ENCODE results near the gene AQP7.

DNA sequence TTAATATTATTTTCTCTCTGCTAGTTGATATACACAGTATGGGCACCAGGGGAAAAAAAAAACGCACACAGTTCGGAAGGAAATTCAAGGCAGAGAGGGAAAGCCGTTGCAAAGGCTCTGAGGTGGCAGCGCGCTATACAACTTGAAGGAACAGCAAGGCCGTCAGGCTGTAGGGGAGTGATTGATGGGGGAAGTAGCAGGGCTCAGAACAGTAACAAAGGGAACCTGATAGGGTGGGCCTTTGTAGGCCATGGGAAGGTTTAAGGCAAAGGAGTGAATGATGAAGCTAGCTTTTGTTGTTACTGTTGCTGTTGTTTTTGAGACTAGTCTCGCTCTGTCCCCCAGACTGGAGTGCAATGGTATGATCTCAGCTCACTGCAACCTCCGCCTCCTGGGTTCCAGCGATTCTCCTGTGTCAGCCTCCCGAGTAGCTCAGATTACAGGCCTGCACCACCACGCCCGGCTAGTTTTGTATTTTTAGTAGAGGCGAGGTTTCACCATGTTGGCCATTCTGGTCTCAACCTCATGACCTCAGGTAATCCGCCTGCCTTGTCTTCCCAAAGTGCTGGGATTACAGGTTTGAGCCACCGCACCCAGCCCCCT is 27.0 kb downstream of the AQP7 start:
- TF ChIP-seq CTCF (conservative IDR thresholded peaks at IDR 0.05; ENCODE audit: low read depth, low read length), result no peak
- no peak for TF ChIP-seq EZH2 (IDR thresholded peaks at IDR 0.05; ENCODE audit: low read length, unreplicated experiment)
- no peak for TF ChIP-seq EZH2phosphoT487 (IDR thresholded peaks at IDR 0.05; ENCODE audit: borderline replicate concordance, low read length)
